ENCODE measurements around the gene GNRHR.
"Not testable (repeated sequence)": the region's sequence is repeated elsewhere in the genome, so short reads cannot be mapped to it uniquely, and the experiment has no call there.

DNA sequence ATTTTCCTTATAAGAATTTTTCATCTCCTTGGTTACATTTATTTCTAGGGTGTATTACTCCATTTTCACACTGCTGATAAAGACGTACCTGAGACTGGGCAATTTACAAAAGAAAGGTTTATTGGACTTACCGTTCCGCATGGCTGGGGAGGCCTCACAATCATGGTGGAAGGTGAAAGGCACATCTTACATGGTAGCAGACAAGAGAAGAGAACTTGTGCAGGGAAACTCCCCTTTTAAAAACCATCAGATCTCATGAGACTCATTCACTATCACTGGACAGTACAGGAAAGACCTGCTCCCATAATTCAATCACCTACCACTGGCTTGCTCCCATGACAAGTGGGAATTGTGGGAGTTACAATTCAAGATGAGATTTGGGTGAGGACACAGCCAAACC lies 47.5 kb downstream of the GNRHR start:
- TF ChIP-seq CTCF (IDR thresholded peaks at IDR 0.05); ZFX (IDR thresholded peaks at IDR 0.05; ENCODE audit: borderline replicate concordance): not testable (repeated sequence)

All from 22Rv1 (cell line).